ENCODE measurements around the gene DEFB110.

Gene DEFB110

GRCh38 chr6:50030350-50030749 is 8.6 kb upstream of the DEFB110 start:
- no peak for TF ChIP-seq CTCF (IDR thresholded peaks at IDR 0.05; ENCODE audit: low read depth, low read length, missing control alignments)

GRCh38 chr6:50025258-50025657 is 3.5 kb upstream of the DEFB110 start:
- DNase-seq (ENCODE audit: low read depth), result no peak
- no peak overlapping the region for H3K4me3 ChIP-seq (ENCODE audit: low read depth, low read length)
- TF ChIP-seq CTCF (IDR thresholded peaks at IDR 0.05; ENCODE audit: low read depth, low read length, missing control alignments), result no peak

More at GRCh38 chr6:50030350-50030749, 8.6 kb upstream of the DEFB110 start:
- H3K4me3 ChIP-seq (ENCODE audit: low read depth, low read length), result no peak overlapping the region
- DNase-seq (ENCODE audit: low read depth), result no peak

GRCh38 chr6:50007819-50008218 is 14.0 kb downstream of the DEFB110 start:
- no peak for TF ChIP-seq CTCF (IDR thresholded peaks at IDR 0.05; ENCODE audit: low read depth, low read length, missing control alignments)
- no peak overlapping the region for H3K4me3 ChIP-seq (ENCODE audit: low read depth, low read length)
- no peak for DNase-seq (ENCODE audit: low read depth)

GRCh38 chr6:50003139-50003538 is 18.7 kb downstream of the DEFB110 start:
- TF ChIP-seq CTCF (IDR thresholded peaks at IDR 0.05; ENCODE audit: low read depth, low read length, missing control alignments), result no peak
- DNase-seq (ENCODE audit: low read depth), result no peak
- no peak overlapping the region for H3K4me3 ChIP-seq (ENCODE audit: low read depth, low read length)

- no peak for TF ChIP-seq CTCF (IDR thresholded peaks at IDR 0.05; ENCODE audit: low read depth, low read length, missing control alignments)
Observed at GRCh38 chr6:49995278-49995677, 26.5 kb downstream of the DEFB110 start.

GRCh38 chr6:49988900-49989299 is 32.9 kb downstream of the DEFB110 start:
- no peak overlapping the region for H3K4me3 ChIP-seq (ENCODE audit: low read depth, low read length)
- no peak for TF ChIP-seq CTCF (IDR thresholded peaks at IDR 0.05; ENCODE audit: low read depth, low read length, missing control alignments)
- no peak for DNase-seq (ENCODE audit: low read depth)

More at GRCh38 chr6:49995278-49995677, 26.5 kb downstream of the DEFB110 start:
- DNase-seq (ENCODE audit: low read depth), result no peak
- H3K4me3 ChIP-seq (ENCODE audit: low read depth, low read length), result no peak overlapping the region

GRCh38 chr6:49987749-49988148 is 34.0 kb downstream of the DEFB110 start:
- H3K4me3 ChIP-seq (ENCODE audit: low read depth, low read length), result no peak overlapping the region
- no peak for DNase-seq (ENCODE audit: low read depth)
- no peak for TF ChIP-seq CTCF (IDR thresholded peaks at IDR 0.05; ENCODE audit: low read depth, low read length, missing control alignments)

Measured in GM12864 (cell line).